Hepatocyte (in vitro differentiated cells): ENCODE results near the gene IRX4.

Experiments
- EZH2 ChIP-seq: fragments of 200-600 bp; sonication (generic); IDR thresholded peaks from 2 replicates; pipeline ENCODE4 v1.6.1; 2016; ENCODE audit warnings: antibody characterized with exemption, mild to moderate bottlenecking, borderline replicate concordance
- EZH2phosphoT487 ChIP-seq: fragments of 200-600 bp; sonication (generic); IDR thresholded peaks from one replicate; pipeline ENCODE4 v1.6.1; 2018; ENCODE audit warnings: antibody characterized with exemption, mild to moderate bottlenecking, low read depth, moderate library complexity; ENCODE audit not compliant: unreplicated experiment, severe bottlenecking
- TF ChIP-seq, protein P1 (sequence below): fragments of 200-600 bp; sonication (generic); IDR thresholded peaks from 2 replicates; pipeline ENCODE4 v1.5.1; 2016; ENCODE audit warnings: antibody characterized with exemption, mild to moderate bottlenecking; ENCODE audit not compliant: poor library complexity

DNA sequence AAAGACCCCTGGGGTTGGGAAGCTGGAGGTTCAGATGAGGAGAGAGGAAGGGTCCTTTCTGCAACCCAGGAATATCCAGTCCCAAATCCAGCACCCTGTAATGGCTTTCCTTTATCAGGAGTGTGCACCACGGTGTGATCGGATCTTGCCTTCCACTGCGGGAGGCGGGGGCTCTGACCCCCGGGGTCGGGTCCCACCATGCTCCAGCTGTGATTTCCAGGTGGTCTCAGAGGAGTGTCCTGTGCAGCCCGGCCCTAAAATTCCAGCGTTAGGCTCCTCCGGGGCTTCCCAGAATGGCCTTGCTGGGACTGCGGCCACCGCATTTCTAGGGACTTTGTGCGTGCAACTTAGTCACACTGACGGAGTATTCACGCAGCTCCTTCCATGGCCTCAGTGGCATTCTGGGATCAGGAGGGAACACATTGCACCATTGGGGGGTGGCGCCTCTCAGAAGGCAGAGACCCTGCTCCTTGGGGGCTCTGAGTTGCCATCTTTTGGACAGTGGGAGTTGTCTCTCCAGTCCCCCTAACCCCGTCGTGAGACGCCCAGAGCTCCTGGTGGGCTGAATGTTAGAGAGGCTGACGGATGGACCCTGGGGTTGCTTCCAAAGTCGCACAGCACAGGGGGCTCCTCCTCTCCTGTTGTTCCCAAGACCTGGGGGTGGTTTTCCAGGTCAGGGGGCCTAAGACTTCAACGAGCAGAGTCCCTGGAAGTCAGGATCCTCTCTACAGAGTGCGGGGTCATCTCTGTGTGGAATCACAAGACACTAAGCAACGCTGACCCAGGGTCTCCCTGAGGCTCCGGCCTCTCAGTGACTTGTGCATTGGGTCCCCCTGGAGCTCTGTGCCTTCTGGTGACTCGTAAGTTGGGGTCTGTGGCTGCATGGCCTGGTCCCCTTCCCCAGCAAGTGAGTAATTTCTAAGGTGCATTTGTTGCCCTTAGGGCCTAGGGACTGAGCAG lies 42.7 kb upstream of the IRX4 start:
- TF ChIP-seq, protein P1, sequence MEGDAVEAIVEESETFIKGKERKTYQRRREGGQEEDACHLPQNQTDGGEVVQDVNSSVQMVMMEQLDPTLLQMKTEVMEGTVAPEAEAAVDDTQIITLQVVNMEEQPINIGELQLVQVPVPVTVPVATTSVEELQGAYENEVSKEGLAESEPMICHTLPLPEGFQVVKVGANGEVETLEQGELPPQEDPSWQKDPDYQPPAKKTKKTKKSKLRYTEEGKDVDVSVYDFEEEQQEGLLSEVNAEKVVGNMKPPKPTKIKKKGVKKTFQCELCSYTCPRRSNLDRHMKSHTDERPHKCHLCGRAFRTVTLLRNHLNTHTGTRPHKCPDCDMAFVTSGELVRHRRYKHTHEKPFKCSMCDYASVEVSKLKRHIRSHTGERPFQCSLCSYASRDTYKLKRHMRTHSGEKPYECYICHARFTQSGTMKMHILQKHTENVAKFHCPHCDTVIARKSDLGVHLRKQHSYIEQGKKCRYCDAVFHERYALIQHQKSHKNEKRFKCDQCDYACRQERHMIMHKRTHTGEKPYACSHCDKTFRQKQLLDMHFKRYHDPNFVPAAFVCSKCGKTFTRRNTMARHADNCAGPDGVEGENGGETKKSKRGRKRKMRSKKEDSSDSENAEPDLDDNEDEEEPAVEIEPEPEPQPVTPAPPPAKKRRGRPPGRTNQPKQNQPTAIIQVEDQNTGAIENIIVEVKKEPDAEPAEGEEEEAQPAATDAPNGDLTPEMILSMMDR, result no peak
- TF ChIP-seq EZH2phosphoT487 (no peak), EZH2 (no peak)
